GM12801 (cell line): ENCODE measurements around the gene SRSF4.

Experiments used
- TF ChIP-seq, protein P1 (sequence below): IDR thresholded peaks from one replicate; pipeline ENCODE4 v1.5.1; 2011; ENCODE audit warnings: control low read depth; ENCODE audit not compliant: insufficient read length; ENCODE audit errors: extremely low read depth

The SRSF4 gene

DNA sequence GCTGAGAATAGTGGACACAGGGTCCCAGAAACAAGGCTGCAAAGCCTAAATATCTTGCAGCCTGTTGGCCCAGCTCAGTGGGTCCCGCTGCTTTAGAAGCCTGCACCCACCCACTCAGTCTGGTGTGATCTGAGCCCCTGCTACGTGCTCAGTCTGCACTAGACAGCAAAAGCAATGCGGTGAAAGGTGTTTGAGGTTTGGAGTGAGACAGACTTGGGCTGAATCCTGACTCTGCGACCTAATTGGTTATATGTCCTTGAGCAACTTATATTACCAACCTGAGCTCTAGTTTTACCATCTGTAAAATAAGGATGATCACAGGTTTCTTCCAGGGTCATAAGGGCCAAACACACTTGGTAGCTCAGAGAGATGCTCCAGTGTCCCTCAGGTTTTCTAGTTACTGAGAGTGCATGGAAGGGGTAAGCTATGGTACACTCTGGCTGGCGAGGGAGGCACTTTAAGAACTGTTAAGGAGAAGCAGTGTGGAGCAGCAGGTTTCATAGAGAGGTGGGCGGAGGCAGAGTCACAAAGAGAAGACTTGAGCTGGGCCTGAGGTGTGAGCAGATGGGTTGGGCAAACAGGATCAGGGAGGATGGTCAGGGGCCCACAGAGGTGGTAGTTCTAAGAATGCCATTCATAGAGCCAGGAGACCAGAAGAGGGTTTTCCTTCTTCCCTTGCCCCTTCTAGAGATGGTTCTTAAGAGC is 68.1 kb downstream of the SRSF4 start:
- TF ChIP-seq, protein P1, sequence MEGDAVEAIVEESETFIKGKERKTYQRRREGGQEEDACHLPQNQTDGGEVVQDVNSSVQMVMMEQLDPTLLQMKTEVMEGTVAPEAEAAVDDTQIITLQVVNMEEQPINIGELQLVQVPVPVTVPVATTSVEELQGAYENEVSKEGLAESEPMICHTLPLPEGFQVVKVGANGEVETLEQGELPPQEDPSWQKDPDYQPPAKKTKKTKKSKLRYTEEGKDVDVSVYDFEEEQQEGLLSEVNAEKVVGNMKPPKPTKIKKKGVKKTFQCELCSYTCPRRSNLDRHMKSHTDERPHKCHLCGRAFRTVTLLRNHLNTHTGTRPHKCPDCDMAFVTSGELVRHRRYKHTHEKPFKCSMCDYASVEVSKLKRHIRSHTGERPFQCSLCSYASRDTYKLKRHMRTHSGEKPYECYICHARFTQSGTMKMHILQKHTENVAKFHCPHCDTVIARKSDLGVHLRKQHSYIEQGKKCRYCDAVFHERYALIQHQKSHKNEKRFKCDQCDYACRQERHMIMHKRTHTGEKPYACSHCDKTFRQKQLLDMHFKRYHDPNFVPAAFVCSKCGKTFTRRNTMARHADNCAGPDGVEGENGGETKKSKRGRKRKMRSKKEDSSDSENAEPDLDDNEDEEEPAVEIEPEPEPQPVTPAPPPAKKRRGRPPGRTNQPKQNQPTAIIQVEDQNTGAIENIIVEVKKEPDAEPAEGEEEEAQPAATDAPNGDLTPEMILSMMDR: no peak

DNA sequence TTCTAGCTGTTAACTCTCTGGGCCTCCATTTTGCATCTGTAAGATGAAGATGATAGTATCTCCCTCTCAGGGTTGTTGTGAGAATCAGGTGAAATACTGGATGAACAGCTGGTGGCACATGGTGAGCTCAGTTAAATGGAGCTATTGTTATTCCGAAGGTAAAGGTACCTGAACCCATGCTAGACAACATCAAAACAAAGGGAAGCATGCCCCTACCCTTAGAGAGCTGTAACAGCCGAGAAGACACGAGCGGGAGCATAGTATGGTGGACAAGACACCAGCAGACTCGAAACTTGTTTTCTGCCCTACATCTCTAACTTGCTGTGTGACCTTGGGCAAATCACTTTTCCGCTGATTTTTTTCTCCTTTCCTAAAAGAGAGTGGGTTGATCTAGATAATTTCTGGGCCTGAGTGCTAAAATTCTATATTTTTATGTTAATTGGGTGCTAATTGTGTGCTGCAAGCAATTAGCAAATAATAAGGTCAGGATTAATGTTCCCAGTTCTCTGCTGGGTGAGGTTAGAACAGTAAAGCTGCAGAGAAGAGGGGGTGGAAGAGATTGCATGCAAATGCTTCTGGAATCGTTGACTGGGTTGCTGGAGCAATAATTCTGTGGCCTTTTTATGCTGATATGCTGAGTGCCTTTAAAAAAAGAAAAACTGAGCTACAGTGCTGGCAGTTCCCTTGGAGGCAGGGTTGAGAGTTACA is 68.8 kb downstream of the SRSF4 start:
- TF ChIP-seq, protein P1: no peak

DNA sequence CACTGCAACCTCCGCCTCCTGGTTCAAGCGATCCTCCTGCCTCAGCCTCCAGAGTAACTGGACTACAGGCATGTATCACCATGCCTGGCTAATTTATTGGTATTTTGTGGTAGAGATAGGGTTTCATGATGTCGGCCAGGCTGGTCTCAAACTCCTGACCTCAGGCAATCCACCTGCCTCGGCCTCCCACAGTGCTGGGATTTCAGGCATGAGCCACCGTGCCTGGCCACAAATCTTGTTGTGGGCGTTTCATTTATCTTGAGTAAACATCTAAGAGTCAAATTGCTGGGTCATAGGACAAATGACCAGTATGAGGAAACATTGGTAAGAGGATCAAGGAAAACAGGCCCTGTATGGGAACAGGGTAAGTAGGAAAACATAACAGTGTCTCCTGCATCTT is 75.9 kb downstream of the SRSF4 start:
- TF ChIP-seq, protein P1: no peak

DNA sequence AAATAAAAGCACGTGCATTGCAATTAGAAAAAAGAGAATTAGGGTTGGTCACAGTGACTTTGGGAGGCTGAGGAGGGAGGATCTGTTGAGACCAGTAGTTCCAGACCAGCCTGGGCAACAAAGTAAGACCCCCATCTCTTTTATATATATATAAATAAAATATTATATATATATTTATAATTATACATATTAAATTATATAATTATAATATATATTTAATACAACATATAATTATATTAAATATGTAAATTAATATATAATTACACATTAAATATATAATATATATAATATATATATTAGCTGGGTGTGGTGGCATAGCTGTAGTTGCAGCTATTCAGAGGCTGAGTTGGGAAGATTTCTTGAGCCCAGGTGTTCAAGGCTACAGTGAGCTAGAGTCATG is 81.2 kb downstream of the SRSF4 start:
- TF ChIP-seq, protein P1: no peak

DNA sequence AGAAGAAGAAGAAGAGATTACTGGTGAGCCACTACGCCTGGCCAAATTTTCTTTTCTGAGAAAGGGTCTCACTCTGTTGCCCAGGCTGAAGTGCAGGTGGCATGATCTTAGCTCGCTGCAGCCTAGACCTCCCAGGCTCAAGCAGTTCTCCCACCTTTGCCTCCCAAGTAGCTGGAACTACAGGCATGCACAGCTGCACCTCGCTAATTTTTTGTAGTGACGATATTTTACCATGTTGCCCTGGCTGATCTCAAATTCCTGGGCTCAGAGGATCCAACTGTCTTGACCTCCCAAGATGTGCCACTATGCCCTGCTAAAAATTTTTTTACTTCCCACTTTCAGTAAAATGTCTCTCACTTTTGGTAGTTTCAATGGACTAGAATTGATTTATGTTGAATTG is 82.4 kb downstream of the SRSF4 start:
- TF ChIP-seq, protein P1: no peak
